CD4-positive, alpha-beta T cell (primary cell): ENCODE measurements around the gene INTS11. TPM values are rescaled to one million over a fixed set of nuclear protein-coding genes. Genes with fewer than 3 reads are reported as not detected.

ENCODE experiments used
- ATAC-seq: fragments of 200-7000 bp; cut with Tn5 transposase; one replicate; pipeline ENCODE4 v1.10.0; 2022; ENCODE audit warnings: mild to moderate bottlenecking; ENCODE audit not compliant: poor library complexity
- CTCF ChIA-PET: fragments of 350-600 bp; sonication (Branson Sonifier 250); formaldehyde crosslinking; loops from one replicate; lab custom pipeline; 2021; ENCODE audit warnings: antibody characterized with exemption, inconsistent platforms; lab: Charles Lee
- POLR2A ChIA-PET: fragments of 350-600 bp; sonication (Branson Sonifier 250); formaldehyde crosslinking; loops from one replicate; lab custom pipeline; 2021; ENCODE audit warnings: antibody characterized with exemption, inconsistent platforms; lab: Charles Lee
- DNase-seq, 14 experiments: peaks; one replicate each; pipeline ENCODE4 v3.0.0-alpha.2; 2013 to 2020; ENCODE audit warnings: mixed read lengths in 2 of 14
- H3K27ac ChIP-seq, 2 donors: one replicate each; pipeline versions ENCODE4 v1.5.1 to v1.7.0; 2013; ENCODE audit warnings: low read length in 2 of 2, low read depth in 1 of 2, mild to moderate bottlenecking in 1 of 2
- H3K27me3 ChIP-seq, 2 experiments: 1 replicate in 1 of 2; 2 replicates in 1 of 2; pipeline versions ENCODE4 v1.6.1 to v1.7.0; 2013; ENCODE audit warnings: low read length in 2 of 2, control low read depth in 1 of 2, mild to moderate bottlenecking in 1 of 2, moderate library complexity in 1 of 2; ENCODE audit not compliant: insufficient read depth in 2 of 2, control insufficient read depth in 1 of 2
- H3K36me3 ChIP-seq: one replicate; pipeline ENCODE4 v1.6.1; 2013; ENCODE audit warnings: low read length, control low read depth; ENCODE audit not compliant: insufficient read depth
- H3K4me1 ChIP-seq: one replicate; pipeline ENCODE4 v1.6.1; 2013; ENCODE audit warnings: low read length, control low read depth; ENCODE audit not compliant: insufficient read depth
- H3K4me3 ChIP-seq: one replicate; pipeline ENCODE4 v1.5.1; 2013; ENCODE audit warnings: mild to moderate bottlenecking, low read length, moderate library complexity
- H3K9me3 ChIP-seq, 2 experiments: 1 replicate in 1 of 2; 2 replicates in 1 of 2; pipeline versions ENCODE4 v1.6.1 to v1.7.0; 2013; ENCODE audit warnings: low read length in 2 of 2, mild to moderate bottlenecking in 2 of 2, control low read depth in 1 of 2, moderate library complexity in 1 of 2; ENCODE audit not compliant: control insufficient read depth in 1 of 2, insufficient read depth in 1 of 2
- H3K27ac Mint-ChIP-seq: one replicate; pipeline ENCODE4 v1.8.0; 2020; ENCODE audit warnings: mixed read lengths
- H3K27me3 Mint-ChIP-seq: one replicate; pipeline ENCODE4 v1.8.0; 2021; ENCODE audit warnings: mixed read lengths
- H3K36me3 Mint-ChIP-seq: one replicate; pipeline ENCODE4 v1.8.0; 2021; ENCODE audit warnings: low read depth, mixed read lengths
- H3K4me1 Mint-ChIP-seq: one replicate; pipeline ENCODE4 v1.8.0; 2021; ENCODE audit warnings: low read depth, mixed read lengths
- H3K4me3 Mint-ChIP-seq: one replicate; pipeline ENCODE4 v1.8.0; 2020; ENCODE audit warnings: mild to moderate bottlenecking, mixed read lengths
- H3K9me3 Mint-ChIP-seq: one replicate; pipeline ENCODE4 v1.8.0; 2020; ENCODE audit warnings: mixed read lengths
- intact Hi-C, 2 experiments: fragments of 100-400 bp; cut with DNase I in 1 of 2; cut with micrococcal nuclease in 1 of 2; formaldehyde crosslinking; loops; one replicate each; pipeline versions ENCODE4 v1.15.1 to v1.9.0; 2023 to 2025; cut with DNase I, micrococcal nuclease
- total RNA-seq, 174 experiments: library from RNA in 2 of 174; stranded (reverse) in 2 of 174; gene quantifications; one replicate each; pipeline ENCODE4 v1.2.3 and lab custom pipeline; 2021 to 2026
- TF ChIP-seq, protein P1 (sequence below): fragments of 200-600 bp; IDR thresholded peaks from one replicate; pipeline ENCODE4 v1.8.0; 2022; ENCODE audit warnings: antibody characterized with exemption, mild to moderate bottlenecking

The INTS11 gene
- total RNA-seq, 2 experiments from 2014 or later: 130 to 137 TPM

- no peak overlapping the region for H3K4me3 ChIP-seq
- no peak for ATAC-seq
- POLR2A ChIA-PET: no interaction called here
- H3K27ac Mint-ChIP-seq: no peak overlapping the region
- CTCF ChIA-PET: no interaction called here
- peaks cover 76% of the 10 kb centered on the region for H3K36me3 ChIP-seq
- peaks cover 4% of the 10 kb centered on the region for H3K4me1 Mint-ChIP-seq
- no peaks in the 10 kb centered on the region for H3K9me3 ChIP-seq
- H3K27me3 Mint-ChIP-seq: no peaks in the 10 kb centered on the region
- DNase-seq: no peak
- H3K9me3 Mint-ChIP-seq: no peaks in the 10 kb centered on the region
- TF ChIP-seq, protein P1, sequence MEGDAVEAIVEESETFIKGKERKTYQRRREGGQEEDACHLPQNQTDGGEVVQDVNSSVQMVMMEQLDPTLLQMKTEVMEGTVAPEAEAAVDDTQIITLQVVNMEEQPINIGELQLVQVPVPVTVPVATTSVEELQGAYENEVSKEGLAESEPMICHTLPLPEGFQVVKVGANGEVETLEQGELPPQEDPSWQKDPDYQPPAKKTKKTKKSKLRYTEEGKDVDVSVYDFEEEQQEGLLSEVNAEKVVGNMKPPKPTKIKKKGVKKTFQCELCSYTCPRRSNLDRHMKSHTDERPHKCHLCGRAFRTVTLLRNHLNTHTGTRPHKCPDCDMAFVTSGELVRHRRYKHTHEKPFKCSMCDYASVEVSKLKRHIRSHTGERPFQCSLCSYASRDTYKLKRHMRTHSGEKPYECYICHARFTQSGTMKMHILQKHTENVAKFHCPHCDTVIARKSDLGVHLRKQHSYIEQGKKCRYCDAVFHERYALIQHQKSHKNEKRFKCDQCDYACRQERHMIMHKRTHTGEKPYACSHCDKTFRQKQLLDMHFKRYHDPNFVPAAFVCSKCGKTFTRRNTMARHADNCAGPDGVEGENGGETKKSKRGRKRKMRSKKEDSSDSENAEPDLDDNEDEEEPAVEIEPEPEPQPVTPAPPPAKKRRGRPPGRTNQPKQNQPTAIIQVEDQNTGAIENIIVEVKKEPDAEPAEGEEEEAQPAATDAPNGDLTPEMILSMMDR: no peak
- H3K27ac ChIP-seq: no peak overlapping the region
- intact Hi-C loops: no loop called here
- no peaks in the 10 kb centered on the region for H3K27me3 ChIP-seq
- H3K4me3 Mint-ChIP-seq: no peak overlapping the region
- H3K36me3 Mint-ChIP-seq: peaks cover 33% of the 10 kb centered on the region
- peaks cover 12% of the 10 kb centered on the region for H3K4me1 ChIP-seq
Measured at GRCh38 chr1:1314678-1315335, 9.7 kb downstream of the INTS11 start.

GRCh38 chr1:1314237-1314586 is 10.2 kb downstream of the INTS11 start:
- intact Hi-C loops: no loop called here
- Histone ChIP-seq H3K36me3 (peaks cover 71% of the 10 kb centered on the region), H3K27ac (no peak overlapping the region), H3K9me3 (no peaks in the 10 kb centered on the region), H3K4me3 (no peak overlapping the region), H3K27me3 (no peaks in the 10 kb centered on the region), H3K4me1 (peaks cover 18% of the 10 kb centered on the region)
- Mint-ChIP-seq H3K4me1 (peaks cover 4% of the 10 kb centered on the region), H3K27me3 (no peaks in the 10 kb centered on the region), H3K4me3 (no peak overlapping the region), H3K27ac (no peak overlapping the region), H3K9me3 (no peaks in the 10 kb centered on the region), H3K36me3 (peaks cover 29% of the 10 kb centered on the region)
- no peak for DNase-seq
- ATAC-seq: no peak
- TF ChIP-seq, protein P1: no peak
- ChIA-PET POLR2A (no interaction called here), CTCF (no interaction called here)

DNA sequence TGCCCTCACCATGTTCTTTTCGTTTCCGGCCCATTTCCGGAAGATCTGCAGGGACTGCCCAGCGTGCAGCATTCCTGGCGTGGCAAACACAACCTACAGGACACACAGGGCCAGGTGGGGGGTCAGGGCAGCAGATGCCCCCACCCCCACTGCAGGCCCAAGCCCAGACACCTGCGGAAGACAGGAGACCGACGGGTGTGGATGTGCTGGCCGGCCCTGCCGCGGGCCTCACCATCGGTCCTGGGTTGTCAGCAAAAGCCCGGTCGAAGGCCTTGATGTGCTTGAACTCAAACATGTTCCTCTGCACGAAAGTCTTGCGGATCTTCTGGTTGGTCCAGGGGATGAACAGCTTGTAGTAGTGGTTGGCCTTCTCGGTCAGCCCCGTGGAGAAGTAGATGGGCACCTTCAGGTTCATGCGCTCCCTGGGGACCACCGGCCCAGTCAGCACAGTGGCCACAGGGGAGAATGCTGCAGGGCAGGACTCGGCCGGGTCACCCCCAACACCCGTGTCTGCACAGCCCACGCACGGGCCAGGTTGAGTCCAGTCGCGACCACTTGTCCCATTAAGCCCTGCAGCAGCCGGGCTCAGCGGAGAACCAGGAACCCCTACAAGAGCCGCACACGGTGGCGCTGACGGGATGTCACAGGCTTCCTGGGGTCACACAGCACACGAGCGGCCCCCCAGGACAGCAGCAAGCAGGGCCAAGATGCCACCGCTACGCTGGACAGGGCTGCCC is 10.8 kb downstream of the INTS11 start:
- Histone ChIP-seq H3K27me3 (no peaks in the 10 kb centered on the region), H3K9me3 (no peaks in the 10 kb centered on the region), H3K27ac (no peak overlapping the region), H3K36me3 (peaks cover 65% of the 10 kb centered on the region), H3K4me1 (peaks cover 21% of the 10 kb centered on the region), H3K4me3 (no peak overlapping the region)
- H3K36me3 Mint-ChIP-seq: peaks cover 27% of the 10 kb centered on the region
- H3K9me3 Mint-ChIP-seq: no peaks in the 10 kb centered on the region
- peaks cover 4% of the 10 kb centered on the region for H3K4me1 Mint-ChIP-seq
- DNase-seq (no peak), ATAC-seq (no peak)
- ChIA-PET POLR2A (no interaction called here), CTCF (no interaction called here)
- H3K27me3 Mint-ChIP-seq: no peaks in the 10 kb centered on the region
- intact Hi-C loops: no loop called here
- peak overlapping the region; percentile 45 for H3K4me3 Mint-ChIP-seq
- H3K27ac Mint-ChIP-seq: no peak overlapping the region
- TF ChIP-seq, protein P1: no peak
